Esophagus muscularis mucosa (tissue), 3 donors: Measurements from ENCODE around the gene MMP8.

Source experiments
- CTCF ChIP-seq, 3 experiments: fragments of 200-600 bp in 2 of 3; fragments of 450-650 bp in 1 of 3; sonication (generic) in 2 of 3; IDR thresholded peaks; one replicate each; pipeline ENCODE4 v1.5.1; 2017 to 2019; ENCODE audit warnings: antibody characterized with exemption in 3 of 3, mild to moderate bottlenecking in 2 of 3, moderate library complexity in 1 of 3
- POLR2A ChIP-seq: fragments of 450-650 bp; IDR thresholded peaks from one replicate; pipeline ENCODE4 v1.6.1; 2017; ENCODE audit warnings: antibody characterized with exemption, moderate library complexity, mild to moderate bottlenecking, low read depth

GRCh38 chr11:102733232-102733875 lies 8.6 kb upstream of the MMP8 start:
- TF ChIP-seq CTCF (IDR thresholded peaks at IDR 0.05) (peak in 2 of 3 experiments; percentile 15 to 38), POLR2A (no peak)
